Measurements from ENCODE around the gene TRIM41. TPM values are rescaled to one million over a fixed set of nuclear protein-coding genes. Genes with fewer than 3 reads are reported as not detected.

TRIM41 gene
- total and polyA plus RNA-seq, 2 of the 13 experiments (the other 11 are each of a cell fraction or from before 2014, with no cell fraction given): 10.2 to 16.7 TPM

- peak; percentile 14; the same call in 1 of the 2 replicates for TF ChIP-seq ZNF614 (CRISPR knock-in tag; IDR thresholded peaks at IDR 0.05; ENCODE audit: borderline replicate concordance)
- peak; percentile 20; the same call in 1 of the 2 replicates for TF ChIP-seq ZBTB38 (CRISPR knock-in tag; IDR thresholded peaks at IDR 0.05)
- TF ChIP-seq TP53 (CRISPR knock-in tag; conservative IDR thresholded peaks at IDR 0.05): 0 out of 2 replicates have a peak, but pooled peaks have one; percentile 26
- TF ChIP-seq NFAT5 (CRISPR knock-in tag; IDR thresholded peaks at IDR 0.05): 0 out of 2 replicates have a peak, but pooled peaks have one; percentile 7
- TF ChIP-seq RBM39 (IDR thresholded peaks at IDR 0.05; ENCODE audit: low read depth, low read length, poor library complexity, severe bottlenecking): peak; percentile 4
- TF ChIP-seq ZBTB26 (CRISPR knock-in tag; IDR thresholded peaks at IDR 0.05; ENCODE audit: borderline replicate concordance): no peak
- TF ChIP-seq ZNF446 (CRISPR knock-in tag; IDR thresholded peaks at IDR 0.05): no peak
- TF ChIP-seq, protein P1, sequence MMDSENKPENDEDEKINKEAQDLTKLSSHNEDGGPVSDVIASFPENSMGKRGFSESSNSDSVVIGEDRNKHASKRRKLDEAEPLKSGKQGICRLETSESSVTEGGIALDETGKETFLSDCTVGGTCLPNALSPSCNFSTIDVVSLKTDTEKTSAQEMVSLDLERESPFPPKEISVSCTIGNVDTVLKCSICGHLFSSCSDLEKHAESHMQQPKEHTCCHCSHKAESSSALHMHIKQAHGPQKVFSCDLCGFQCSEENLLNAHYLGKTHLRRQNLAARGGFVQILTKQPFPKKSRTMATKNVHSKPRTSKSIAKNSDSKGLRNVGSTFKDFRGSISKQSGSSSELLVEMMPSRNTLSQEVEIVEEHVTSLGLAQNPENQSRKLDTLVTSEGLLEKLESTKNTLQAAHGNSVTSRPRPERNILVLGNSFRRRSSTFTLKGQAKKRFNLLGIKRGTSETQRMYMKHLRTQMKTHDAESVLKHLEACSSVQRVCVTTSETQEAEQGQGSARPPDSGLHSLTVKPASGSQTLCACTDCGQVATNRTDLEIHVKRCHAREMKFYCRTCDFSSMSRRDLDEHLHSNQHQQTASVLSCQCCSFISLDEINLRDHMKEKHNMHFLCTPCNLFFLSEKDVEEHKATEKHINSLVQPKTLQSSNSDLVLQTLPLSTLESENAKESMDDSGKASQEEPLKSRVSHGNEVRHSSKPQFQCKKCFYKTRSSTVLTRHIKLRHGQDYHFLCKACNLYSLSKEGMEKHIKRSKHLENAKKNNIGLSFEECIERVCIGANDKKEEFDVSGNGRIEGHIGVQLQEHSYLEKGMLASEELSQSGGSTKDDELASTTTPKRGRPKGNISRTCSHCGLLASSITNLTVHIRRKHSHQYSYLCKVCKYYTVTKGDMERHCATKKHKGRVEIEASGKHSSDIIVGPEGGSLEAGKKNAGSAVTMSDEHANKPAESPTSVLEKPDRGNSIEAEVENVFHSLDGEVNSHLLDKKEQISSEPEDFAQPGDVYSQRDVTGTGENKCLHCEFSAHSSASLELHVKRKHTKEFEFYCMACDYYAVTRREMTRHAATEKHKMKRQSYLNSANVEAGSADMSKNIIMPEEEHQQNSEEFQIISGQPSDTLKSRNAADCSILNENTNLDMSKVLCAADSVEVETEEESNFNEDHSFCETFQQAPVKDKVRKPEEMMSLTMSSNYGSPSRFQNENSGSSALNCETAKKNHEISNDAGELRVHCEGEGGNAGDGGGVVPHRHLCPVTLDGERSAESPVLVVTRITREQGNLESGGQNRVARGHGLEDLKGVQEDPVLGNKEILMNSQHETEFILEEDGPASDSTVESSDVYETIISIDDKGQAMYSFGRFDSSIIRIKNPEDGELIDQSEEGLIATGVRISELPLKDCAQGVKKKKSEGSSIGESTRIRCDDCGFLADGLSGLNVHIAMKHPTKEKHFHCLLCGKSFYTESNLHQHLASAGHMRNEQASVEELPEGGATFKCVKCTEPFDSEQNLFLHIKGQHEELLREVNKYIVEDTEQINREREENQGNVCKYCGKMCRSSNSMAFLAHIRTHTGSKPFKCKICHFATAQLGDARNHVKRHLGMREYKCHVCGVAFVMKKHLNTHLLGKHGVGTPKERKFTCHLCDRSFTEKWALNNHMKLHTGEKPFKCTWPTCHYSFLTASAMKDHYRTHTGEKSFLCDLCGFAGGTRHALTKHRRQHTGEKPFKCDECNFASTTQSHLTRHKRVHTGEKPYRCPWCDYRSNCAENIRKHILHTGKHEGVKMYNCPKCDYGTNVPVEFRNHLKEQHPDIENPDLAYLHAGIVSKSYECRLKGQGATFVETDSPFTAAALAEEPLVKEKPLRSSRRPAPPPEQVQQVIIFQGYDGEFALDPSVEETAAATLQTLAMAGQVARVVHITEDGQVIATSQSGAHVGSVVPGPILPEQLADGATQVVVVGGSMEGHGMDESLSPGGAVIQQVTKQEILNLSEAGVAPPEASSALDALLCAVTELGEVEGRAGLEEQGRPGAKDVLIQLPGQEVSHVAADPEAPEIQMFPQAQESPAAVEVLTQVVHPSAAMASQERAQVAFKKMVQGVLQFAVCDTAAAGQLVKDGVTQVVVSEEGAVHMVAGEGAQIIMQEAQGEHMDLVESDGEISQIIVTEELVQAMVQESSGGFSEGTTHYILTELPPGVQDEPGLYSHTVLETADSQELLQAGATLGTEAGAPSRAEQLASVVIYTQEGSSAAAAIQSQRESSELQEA (CRISPR knock-in tag; IDR thresholded peaks at IDR 0.05; ENCODE audit: not compliant biosample characterization): peak; percentile 1
- no peak for TF ChIP-seq DPF2 (CRISPR knock-in tag; IDR thresholded peaks at IDR 0.05; ENCODE audit: borderline replicate concordance, low read depth)
- TF ChIP-seq MIER3 (CRISPR knock-in tag; IDR thresholded peaks at IDR 0.05; ENCODE audit: borderline replicate concordance): peak; percentile 12; the same call in 1 of the 2 replicates
- TF ChIP-seq ZBTB25 (CRISPR knock-in tag; IDR thresholded peaks at IDR 0.05): no peak
- peak; percentile 31; the same call in 1 of the 2 replicates for TF ChIP-seq GTF3A (CRISPR knock-in tag; conservative IDR thresholded peaks at IDR 0.05)
Observed at GRCh38 chr5:181188700-181189362, 34.2 kb upstream of the TRIM41 start (continued).
